GM12878 (cell line): ENCODE measurements around the gene MED13L. TPM values are rescaled to one million over a fixed set of nuclear protein-coding genes. Genes with fewer than 3 reads are reported as not detected.

Source experiments
- ASH2L ChIP-seq: fragments of 300-600, 200-600 bp; sonication (generic); IDR thresholded peaks from 2 replicates; pipeline ENCODE4 v1.6.1; 2017; ENCODE audit warnings: low read depth, mild to moderate bottlenecking, borderline replicate concordance
- ATF7 ChIP-seq: fragments of 450-650 bp; IDR thresholded peaks from 2 replicates; pipeline ENCODE4 v1.6.1; 2016; ENCODE audit warnings: low read depth, mild to moderate bottlenecking
- BMI1 ChIP-seq: fragments of 450-650 bp; IDR thresholded peaks from 2 replicates; pipeline ENCODE4 v1.6.1; 2016; ENCODE audit warnings: mild to moderate bottlenecking, moderate library complexity, borderline replicate concordance
- CBFB ChIP-seq: IDR thresholded peaks from 2 replicates; pipeline ENCODE4 v1.6.1; 2016; ENCODE audit warnings: antibody characterized with exemption, low read depth
- CBX5 ChIP-seq: sonication (generic); IDR thresholded peaks from 2 replicates; pipeline ENCODE4 v1.6.1; 2016; ENCODE audit warnings: low read depth, moderate library complexity, mild to moderate bottlenecking, inconsistent platforms
- CREM ChIP-seq: IDR thresholded peaks from 2 replicates; pipeline ENCODE4 v1.6.1; 2014; ENCODE audit warnings: antibody characterized with exemption, low read depth
- EED ChIP-seq: sonication (generic); IDR thresholded peaks from 2 replicates; pipeline ENCODE4 v1.6.1; 2016; ENCODE audit warnings: antibody characterized with exemption, low read depth
- MEF2A ChIP-seq: IDR thresholded peaks from 2 replicates; pipeline ENCODE4 v1.6.1; 2011; ENCODE audit warnings: low read depth, mild to moderate bottlenecking, low read length, moderate library complexity; ENCODE audit not compliant: insufficient read depth
- MXI1 ChIP-seq: fragments of 150-350 bp; IDR thresholded peaks from 2 replicates; pipeline ENCODE4 v1.6.1; 2011; ENCODE audit warnings: low read depth, mild to moderate bottlenecking, inconsistent platforms, low read length, improper control_type of control experiment
- NR2C1 ChIP-seq: fragments of 450-650 bp; IDR thresholded peaks from 2 replicates; pipeline ENCODE4 v1.6.1; 2017; ENCODE audit warnings: antibody characterized with exemption, mild to moderate bottlenecking, moderate library complexity
- NRF1 ChIP-seq: conservative IDR thresholded peaks from 2 replicates; pipeline ENCODE4 v1.6.1; 2011; ENCODE audit warnings: mild to moderate bottlenecking, low read depth, low read length, improper control_type of control experiment
- PAX5 ChIP-seq: IDR thresholded peaks from 2 replicates; pipeline ENCODE4 v1.6.1; 2011; ENCODE audit warnings: low read depth, low read length, borderline replicate concordance
- RAD21 ChIP-seq: IDR thresholded peaks from 2 replicates; pipeline ENCODE4 v1.6.1; 2011; ENCODE audit warnings: mild to moderate bottlenecking, low read depth, low read length, moderate library complexity; ENCODE audit not compliant: insufficient read depth
- RUNX3 ChIP-seq: IDR thresholded peaks from 2 replicates; pipeline ENCODE4 v1.6.1; 2012; ENCODE audit warnings: low read length, inconsistent platforms
- SIX5 ChIP-seq: IDR thresholded peaks from 2 replicates; pipeline ENCODE4 v1.6.1; 2011; ENCODE audit warnings: mild to moderate bottlenecking, low read depth, low read length, moderate library complexity; ENCODE audit not compliant: severe bottlenecking
- TARDBP ChIP-seq: IDR thresholded peaks from 2 replicates; pipeline ENCODE4 v1.6.1; 2016; ENCODE audit warnings: borderline replicate concordance
- TCF7 ChIP-seq: IDR thresholded peaks from 2 replicates; pipeline ENCODE4 v1.6.1; 2014; ENCODE audit warnings: antibody characterized with exemption, borderline replicate concordance
- ZNF217 ChIP-seq: fragments of 450-650 bp; IDR thresholded peaks from 2 replicates; pipeline ENCODE4 v1.6.1; 2017; ENCODE audit warnings: antibody characterized with exemption, mild to moderate bottlenecking
- polyA plus RNA-seq, 11 experiments: library from polyadenylated mRNA; depleted of rRNA in 4 of 11; unstranded in 6 of 11; stranded (reverse) in 5 of 11; fragments of >200 nt; fragmentation: Nextera tagmentation in 4 of 11; fragmentation: Illumina TruSeq in 1 of 11; extraction: Ambion mirVana in 4 of 11; extraction: Trizol in 1 of 11; gene quantifications; 1 replicate in 1 of 11; 2 replicates in 10 of 11; pipeline versions ENCODE4 v1.2.1 to v1.2.3, GENCODE V29; 2011 to 2016; ENCODE audit warnings: inconsistent platforms in 2 of 11, missing spikeins in 2 of 11, low read depth in 1 of 11
- total RNA-seq, 4 experiments: library from RNA; depleted of rRNA in 3 of 4; stranded (reverse); fragments of >200 nt in 3 of 4; fragmentation: Illumina TruSeq in 1 of 4; extraction: Trizol in 1 of 4; gene quantifications; 2 replicates each; pipeline versions ENCODE4 v1.2.1 to v1.2.3, GENCODE V29; 2013 to 2021
- TF ChIP-seq, protein P1 (sequence below): IDR thresholded peaks from 2 replicates; pipeline ENCODE4 v1.6.1; 2012; ENCODE audit warnings: low read length, inconsistent platforms
- TF ChIP-seq, protein P2 (sequence below): fragments of 450-650 bp; formaldehyde crosslinking; IDR thresholded peaks from 2 replicates; pipeline ENCODE4 v1.4.0; 2020; ENCODE audit warnings: mild to moderate bottlenecking, moderate library complexity
- TF ChIP-seq, protein P3 (sequence below): IDR thresholded peaks from 2 replicates; pipeline ENCODE4 v1.6.1; 2011; ENCODE audit warnings: low read depth, low read length, improper control_type of control experiment, borderline replicate concordance
- TF ChIP-seq, protein P4 (sequence below): fragments of 450-650 bp; IDR thresholded peaks from 2 replicates; pipeline ENCODE4 v1.6.1; 2016; ENCODE audit warnings: mild to moderate bottlenecking
- TF ChIP-seq, protein P5 (sequence below): fragments of 450-650 bp; IDR thresholded peaks from 2 replicates; pipeline ENCODE4 v1.6.1; 2017; ENCODE audit warnings: mild to moderate bottlenecking

Gene MED13L
- total and polyA plus RNA-seq, 10 of the 15 experiments (the other 5 are each of a cell fraction or from before 2014, with no cell fraction given): 3.7 to 30.1 (median 9.1) TPM

DNA sequence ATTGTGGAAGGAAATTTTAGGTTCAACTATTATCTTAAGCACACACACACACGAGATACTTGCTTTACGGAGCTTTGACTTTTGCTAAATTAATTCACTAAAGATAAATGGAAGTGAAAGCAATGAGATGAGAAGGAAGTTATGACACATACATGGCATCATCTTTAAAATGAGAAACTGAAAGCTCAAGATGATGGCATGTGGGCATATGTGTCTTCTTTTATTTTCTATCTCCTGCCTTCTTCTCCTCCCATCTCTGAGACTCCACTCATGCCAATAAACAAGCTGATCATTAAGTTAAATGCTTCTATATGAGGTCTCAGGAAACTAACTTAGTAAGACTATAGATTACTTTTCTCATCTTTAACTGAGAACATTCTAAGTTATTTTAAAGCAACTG, 216.7 kb downstream of the MED13L start (continued):
- TF ChIP-seq, protein P1, sequence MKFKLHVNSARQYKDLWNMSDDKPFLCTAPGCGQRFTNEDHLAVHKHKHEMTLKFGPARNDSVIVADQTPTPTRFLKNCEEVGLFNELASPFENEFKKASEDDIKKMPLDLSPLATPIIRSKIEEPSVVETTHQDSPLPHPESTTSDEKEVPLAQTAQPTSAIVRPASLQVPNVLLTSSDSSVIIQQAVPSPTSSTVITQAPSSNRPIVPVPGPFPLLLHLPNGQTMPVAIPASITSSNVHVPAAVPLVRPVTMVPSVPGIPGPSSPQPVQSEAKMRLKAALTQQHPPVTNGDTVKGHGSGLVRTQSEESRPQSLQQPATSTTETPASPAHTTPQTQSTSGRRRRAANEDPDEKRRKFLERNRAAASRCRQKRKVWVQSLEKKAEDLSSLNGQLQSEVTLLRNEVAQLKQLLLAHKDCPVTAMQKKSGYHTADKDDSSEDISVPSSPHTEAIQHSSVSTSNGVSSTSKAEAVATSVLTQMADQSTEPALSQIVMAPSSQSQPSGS: peak; percentile 80
- TF ChIP-seq, protein P2, sequence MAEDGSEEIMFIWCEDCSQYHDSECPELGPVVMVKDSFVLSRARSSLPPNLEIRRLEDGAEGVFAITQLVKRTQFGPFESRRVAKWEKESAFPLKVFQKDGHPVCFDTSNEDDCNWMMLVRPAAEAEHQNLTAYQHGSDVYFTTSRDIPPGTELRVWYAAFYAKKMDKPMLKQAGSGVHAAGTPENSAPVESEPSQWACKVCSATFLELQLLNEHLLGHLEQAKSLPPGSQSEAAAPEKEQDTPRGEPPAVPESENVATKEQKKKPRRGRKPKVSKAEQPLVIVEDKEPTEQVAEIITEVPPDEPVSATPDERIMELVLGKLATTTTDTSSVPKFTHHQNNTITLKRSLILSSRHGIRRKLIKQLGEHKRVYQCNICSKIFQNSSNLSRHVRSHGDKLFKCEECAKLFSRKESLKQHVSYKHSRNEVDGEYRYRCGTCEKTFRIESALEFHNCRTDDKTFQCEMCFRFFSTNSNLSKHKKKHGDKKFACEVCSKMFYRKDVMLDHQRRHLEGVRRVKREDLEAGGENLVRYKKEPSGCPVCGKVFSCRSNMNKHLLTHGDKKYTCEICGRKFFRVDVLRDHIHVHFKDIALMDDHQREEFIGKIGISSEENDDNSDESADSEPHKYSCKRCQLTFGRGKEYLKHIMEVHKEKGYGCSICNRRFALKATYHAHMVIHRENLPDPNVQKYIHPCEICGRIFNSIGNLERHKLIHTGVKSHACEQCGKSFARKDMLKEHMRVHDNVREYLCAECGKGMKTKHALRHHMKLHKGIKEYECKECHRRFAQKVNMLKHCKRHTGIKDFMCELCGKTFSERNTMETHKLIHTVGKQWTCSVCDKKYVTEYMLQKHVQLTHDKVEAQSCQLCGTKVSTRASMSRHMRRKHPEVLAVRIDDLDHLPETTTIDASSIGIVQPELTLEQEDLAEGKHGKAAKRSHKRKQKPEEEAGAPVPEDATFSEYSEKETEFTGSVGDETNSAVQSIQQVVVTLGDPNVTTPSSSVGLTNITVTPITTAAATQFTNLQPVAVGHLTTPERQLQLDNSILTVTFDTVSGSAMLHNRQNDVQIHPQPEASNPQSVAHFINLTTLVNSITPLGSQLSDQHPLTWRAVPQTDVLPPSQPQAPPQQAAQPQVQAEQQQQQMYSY (CRISPR knock-in tag): no peak
- TF ChIP-seq, protein P3, sequence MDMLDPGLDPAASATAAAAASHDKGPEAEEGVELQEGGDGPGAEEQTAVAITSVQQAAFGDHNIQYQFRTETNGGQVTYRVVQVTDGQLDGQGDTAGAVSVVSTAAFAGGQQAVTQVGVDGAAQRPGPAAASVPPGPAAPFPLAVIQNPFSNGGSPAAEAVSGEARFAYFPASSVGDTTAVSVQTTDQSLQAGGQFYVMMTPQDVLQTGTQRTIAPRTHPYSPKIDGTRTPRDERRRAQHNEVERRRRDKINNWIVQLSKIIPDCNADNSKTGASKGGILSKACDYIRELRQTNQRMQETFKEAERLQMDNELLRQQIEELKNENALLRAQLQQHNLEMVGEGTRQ: no peak
- TF ChIP-seq NRF1 (no peak), BMI1 (no peak), ATF7 (peak; percentile 92), RUNX3 (0 out of 2 replicates have a peak, but pooled peaks have one; percentile 8), RAD21 (no peak), TARDBP (no peak), CREM (peak; percentile 60), ZNF217 (no peak), SIX5 (no peak), TCF7 (no peak), ASH2L (no peak), MXI1 (no peak), EED (no peak), CBFB (no peak), CBX5 (no peak), MEF2A (no peak), NR2C1 (no peak), PAX5 (no peak)
- TF ChIP-seq, protein P4, sequence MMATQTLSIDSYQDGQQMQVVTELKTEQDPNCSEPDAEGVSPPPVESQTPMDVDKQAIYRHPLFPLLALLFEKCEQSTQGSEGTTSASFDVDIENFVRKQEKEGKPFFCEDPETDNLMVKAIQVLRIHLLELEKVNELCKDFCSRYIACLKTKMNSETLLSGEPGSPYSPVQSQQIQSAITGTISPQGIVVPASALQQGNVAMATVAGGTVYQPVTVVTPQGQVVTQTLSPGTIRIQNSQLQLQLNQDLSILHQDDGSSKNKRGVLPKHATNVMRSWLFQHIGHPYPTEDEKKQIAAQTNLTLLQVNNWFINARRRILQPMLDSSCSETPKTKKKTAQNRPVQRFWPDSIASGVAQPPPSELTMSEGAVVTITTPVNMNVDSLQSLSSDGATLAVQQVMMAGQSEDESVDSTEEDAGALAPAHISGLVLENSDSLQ: no peak
- TF ChIP-seq, protein P5, sequence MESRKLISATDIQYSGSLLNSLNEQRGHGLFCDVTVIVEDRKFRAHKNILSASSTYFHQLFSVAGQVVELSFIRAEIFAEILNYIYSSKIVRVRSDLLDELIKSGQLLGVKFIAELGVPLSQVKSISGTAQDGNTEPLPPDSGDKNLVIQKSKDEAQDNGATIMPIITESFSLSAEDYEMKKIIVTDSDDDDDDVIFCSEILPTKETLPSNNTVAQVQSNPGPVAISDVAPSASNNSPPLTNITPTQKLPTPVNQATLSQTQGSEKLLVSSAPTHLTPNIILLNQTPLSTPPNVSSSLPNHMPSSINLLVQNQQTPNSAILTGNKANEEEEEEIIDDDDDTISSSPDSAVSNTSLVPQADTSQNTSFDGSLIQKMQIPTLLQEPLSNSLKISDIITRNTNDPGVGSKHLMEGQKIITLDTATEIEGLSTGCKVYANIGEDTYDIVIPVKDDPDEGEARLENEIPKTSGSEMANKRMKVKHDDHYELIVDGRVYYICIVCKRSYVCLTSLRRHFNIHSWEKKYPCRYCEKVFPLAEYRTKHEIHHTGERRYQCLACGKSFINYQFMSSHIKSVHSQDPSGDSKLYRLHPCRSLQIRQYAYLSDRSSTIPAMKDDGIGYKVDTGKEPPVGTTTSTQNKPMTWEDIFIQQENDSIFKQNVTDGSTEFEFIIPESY: no peak
